NCI-H1105 treated with DMSO at 0.1 percent for 48 hours (cell line): ENCODE results near the gene LRIG1.

Source experiments
- DNase-seq: peaks from one replicate; lab custom pipeline; 2025; lab: John Stamatoyannopoulos, UW

LRIG1 gene

DNA sequence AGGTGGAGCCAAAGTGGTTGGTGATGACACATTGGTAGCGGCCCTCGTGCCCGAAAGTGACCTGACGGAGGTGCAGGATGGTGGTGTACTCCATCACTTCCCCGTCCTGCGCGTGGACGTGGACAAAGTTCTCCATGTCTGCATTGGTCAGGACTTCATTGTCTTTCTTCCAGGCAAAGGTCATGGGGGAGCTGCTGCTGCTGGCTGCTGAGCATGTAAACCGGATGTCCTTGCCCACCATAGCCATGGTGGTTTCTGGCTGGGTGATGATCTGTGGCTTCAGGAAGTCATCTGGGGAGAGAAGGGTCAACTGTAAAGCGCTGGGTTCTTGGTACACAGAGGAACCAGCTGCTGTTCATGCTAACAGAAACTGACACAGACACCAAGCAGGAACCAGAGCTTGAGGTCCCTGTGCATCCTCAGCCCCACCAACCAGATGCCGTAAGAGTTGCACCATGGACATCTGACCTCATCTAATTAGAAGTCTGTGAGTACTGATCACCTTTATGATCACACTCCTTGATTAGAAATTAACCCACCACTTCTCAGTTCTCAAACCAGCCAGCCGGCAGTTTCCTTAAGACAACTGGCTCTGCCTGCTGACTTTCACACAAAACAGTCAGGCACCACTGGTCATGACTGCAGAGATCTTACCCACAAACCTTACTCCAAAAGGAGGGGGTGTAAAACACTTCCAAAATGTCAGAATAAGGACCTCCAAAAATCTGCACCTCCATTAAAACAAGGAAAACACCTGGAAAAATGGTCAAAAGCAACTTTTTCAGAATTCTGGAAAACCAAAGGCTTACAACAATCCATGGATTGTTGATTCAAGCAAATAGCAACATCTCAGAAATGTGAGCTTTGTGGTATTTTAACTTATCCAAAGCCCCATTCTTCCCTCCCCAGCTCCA lies 114.6 kb downstream of the LRIG1 start:
- no peak for DNase-seq

- no peak for DNase-seq
Observed at GRCh38 chr3:66385066-66385465, 115.8 kb downstream of the LRIG1 start.

DNA sequence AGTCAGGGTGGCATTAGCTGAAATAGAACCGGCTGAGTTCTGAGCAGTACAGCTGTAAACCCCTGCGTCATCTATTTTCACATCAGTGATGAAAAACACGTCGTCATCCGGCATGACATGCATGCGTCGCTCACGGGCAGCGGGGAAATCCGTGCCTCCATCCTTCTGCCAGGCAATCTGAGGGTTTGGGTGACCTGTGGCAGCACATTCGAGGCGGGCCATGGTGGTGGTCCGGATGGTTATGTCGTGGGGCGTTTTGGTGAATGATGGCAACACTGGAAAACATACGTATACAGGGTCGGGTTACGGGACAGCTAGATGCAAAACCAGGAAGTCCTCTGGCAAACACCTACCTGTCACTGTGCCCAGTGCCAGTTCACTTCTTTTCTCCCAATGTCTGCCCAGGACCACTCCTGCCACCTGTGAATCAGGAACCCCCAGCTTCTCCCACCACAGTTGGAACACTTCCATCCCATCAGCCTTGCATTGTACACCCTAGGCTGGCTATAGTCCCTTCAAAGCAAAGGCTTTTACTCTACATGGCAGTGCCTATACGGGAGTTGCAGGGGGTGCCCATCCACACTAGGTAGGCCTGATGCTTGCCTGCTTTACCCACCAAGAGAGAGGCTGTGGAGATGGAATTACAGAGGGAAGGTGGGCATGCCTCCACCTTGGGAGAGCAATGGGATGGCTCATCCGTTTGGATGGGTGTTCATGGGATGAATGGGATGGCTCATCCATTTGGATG lies 116.7 kb downstream of the LRIG1 start:
- no peak for DNase-seq

- no peak for DNase-seq
Observed at GRCh38 chr3:66383023-66383422, 117.8 kb downstream of the LRIG1 start.

DNA sequence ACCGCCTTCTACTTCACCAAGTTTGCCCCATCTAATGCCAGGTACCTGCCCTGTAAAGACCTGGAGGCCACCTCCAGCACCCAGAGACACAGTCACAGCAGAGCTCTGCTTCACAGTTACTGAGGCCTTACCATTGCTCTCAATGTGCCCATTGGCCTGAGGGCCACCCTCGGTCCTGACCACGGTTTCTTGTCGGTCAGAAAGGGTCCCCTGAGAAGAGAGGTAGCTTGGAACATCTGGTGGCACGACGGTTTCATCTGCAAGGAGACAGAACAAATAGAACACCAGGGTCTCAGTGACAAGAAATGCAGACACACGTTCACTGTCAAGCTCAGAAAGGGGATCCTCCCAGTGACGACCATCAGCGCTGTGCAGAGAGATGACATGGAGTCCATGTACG lies 118.7 kb downstream of the LRIG1 start:
- DNase-seq = no peak

DNA sequence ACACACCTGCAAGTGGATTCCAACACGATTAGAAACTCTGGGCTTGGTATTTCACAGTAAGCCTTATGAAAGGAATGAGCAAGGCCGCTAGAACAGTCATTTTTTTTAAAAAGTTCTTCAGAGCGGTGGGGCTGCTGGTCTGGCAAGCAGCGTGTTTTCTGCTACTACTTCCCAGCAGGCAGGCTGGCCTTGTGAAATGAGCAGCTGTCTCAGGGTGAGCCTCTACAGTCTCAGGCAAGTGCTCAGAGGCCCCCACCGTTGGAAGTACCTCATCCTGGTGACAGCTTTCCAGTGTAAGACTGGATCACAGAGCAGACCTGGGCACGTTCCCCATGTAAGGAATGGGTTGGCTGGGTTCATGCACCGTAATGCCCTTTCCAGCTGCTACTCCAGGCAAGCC lies 119.2 kb downstream of the LRIG1 start:
- DNase-seq = no peak

GRCh38 chr3:66380200-66380932 lies 120.5 kb downstream of the LRIG1 start:
- DNase-seq = no peak

GRCh38 chr3:66379565-66379964 lies 121.3 kb downstream of the LRIG1 start:
- no peak for DNase-seq

GRCh38 chr3:66378256-66378655 lies 122.6 kb downstream of the LRIG1 start:
- no peak for DNase-seq

GRCh38 chr3:66377800-66378199 lies 123.0 kb downstream of the LRIG1 start:
- DNase-seq = no peak

DNA sequence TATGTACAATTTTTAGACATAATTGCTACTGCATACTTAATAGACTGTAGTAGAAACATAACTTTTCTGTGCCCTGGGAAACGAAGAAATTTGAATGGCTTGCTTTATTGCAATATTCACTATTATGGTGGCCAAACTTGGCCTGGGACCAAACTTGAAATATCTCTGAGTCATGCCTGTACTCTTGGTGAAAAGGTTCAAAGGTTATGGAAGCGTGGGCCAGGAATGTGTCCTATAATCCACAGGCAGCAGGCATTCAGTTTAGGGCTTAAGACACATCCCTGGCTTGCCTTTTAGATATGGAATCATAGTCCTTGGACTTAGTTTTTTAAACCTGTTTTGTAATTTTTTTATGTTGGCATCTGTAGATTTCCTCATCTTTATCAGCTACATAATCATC lies 124.3 kb downstream of the LRIG1 start:
- DNase-seq = no peak

DNA sequence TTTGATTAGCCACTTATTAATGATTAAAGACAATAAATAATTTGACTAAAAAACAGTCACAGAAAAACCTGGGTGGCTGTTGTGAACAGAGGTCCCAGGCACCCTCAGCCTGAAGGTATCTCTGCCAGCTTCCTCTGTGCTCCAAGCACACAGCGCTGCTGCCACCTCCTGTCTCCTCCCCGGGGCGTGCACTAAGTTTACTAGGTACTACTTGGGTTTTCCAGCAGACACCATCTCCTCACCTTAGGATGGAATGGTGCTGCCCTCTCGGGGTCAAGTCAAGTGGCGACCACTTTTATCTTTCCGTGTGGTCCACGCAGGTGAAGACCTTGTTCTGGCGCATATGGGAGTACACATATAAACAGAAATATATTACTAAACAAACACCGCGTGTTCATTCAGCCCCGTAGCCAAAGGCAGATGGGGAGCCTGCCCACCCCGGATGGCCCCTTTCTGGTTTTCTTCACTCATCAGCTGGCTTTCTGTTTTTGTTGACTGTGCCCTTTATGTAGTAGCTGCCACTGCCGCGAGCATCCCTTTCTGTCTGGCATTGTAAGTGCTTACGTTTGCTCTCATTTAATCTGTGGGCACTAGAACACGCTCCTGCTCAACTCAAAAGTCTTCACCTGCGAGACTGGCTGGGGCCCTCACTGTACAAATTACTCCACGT lies 128.0 kb downstream of the LRIG1 start:
- DNase-seq = peak; percentile 23

DNA sequence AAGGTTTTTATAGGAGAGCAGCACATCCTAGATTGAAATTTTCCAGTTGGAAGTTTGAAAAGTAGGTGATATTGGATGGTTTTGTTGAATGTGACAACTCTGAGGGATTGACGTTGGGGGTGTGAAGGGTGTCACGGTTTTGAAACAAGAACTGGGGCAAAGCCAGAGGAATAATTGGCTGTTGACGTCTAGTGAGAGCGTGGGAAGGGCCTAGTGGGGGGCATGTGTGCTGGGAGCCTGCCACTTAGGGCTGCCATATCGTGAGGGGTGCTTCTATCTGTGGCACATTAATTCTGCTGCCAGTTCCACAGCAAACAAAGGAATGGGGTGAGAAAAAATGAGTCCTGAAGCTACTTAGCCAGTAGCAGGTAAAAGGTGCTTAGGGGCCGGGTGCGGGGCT lies 129.4 kb downstream of the LRIG1 start:
- no peak for DNase-seq

- DNase-seq = no peak
Observed at GRCh38 chr3:66370179-66370578, 130.6 kb downstream of the LRIG1 start.

DNA sequence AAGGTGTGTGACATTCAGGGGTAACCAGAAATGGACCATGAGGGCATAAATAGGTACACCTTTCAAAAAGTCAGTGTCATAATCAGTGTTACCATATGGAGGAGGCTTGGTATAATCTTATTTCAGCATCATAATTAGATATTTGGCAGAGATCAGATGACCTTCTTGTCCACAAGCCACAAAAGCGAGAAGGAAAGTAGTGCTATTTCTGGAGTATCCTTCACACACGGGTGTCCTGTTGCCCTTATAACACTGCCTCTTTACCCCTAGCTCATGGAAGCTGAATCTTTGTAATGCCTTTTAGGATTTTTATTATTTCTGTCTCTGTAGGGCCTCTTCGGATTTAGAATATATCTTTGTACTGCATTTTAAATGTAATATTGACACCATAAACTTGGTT lies 132.8 kb downstream of the LRIG1 start:
- DNase-seq = no peak

DNA sequence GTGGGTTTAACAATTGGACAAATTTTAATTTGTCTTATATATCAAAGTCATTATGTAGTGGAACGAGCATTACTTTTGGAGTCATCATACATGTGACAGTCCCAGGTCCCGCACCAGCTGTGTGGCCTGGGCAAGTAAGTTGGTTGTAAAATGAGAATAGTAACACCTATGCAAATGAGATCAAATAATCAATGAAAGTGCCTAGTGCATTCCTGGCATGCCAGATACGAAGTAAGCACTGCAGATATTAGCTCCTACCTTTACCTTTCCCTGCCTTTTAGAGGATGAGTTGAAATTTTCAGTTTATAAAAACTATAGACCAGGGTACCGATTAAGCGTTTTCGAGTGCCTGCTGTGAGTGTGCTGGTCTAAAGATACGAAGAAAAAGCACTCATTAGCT lies 134.1 kb downstream of the LRIG1 start:
- no peak for DNase-seq

DNA sequence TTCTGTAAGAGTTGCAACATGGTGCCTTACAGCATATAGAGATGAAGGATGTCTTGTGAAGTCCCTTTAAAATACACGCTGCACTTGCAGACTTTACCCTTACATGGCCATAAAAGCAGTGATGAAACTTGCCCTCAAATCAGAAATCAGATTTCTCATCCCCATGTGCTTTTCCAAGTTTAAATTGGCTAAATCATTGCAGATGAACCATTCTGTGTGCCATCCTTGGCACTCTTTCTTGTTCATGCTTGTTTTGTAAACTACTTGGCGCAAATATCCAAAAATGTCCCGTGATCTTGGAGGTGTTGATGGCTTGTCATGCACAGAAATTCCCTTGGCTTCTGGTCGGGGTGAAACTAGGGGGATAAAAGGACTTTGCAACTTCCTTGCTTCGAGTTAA lies 135.7 kb downstream of the LRIG1 start:
- no peak for DNase-seq

DNA sequence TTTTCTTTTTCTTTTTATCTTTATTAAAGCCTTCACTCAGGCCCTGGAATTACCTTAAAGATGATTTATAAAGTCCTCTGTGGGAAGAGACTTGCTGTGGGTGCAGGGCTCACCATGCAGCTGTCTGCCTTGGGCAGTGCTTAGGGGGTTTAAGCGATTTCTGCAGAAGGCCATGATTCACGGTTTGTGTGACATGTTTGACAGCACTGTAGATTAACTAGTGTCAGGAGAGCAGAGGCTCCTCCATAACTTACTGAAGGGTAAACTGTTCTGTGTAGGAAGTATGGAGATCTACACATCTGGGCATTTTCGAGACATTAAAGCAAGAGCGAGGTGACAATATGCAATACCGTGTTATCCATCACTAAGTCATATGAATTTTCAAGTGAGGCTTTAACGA lies 137.7 kb downstream of the LRIG1 start:
- no peak for DNase-seq

DNA sequence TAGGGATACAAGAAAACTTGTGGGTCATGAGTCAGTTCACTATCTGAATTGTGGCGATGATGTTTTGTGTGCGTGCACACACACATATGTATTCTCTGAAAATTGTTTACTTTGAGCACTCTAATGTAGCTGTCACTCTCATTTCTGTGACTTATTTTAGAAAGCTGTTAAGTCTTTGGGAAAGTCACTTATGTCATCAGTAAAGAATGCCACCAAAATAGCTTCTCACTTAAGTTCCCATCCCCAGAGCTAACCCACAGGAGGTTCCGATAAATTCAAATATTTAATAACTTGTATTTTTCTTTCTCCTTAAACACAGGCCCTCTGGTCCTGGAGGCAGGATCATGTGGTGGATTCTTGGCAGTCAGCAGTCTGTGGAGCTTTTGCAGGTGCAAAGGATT lies 138.3 kb downstream of the LRIG1 start:
- no peak for DNase-seq

GRCh38 chr3:66361356-66361755 lies 139.5 kb downstream of the LRIG1 start:
- DNase-seq = no peak

DNA sequence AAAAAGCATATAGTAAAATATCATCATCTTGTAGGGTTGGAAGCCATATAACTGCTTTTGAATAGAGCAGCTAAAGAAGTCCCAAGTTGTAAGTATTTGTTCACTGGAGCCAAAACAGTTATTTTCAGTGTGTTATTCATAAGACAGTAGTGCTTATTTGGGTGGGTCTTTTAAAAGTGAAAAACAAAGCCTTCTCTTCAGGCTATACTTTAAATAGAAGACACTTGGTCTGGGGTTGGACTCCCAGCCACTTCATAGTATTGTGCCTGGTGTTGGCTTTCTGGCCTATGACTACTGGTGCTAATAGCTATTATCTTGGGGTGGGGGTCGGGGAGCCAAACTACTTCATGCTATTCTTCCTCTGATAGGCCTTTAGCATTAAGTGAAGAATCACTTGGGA lies 144.8 kb downstream of the LRIG1 start:
- DNase-seq = no peak

DNA sequence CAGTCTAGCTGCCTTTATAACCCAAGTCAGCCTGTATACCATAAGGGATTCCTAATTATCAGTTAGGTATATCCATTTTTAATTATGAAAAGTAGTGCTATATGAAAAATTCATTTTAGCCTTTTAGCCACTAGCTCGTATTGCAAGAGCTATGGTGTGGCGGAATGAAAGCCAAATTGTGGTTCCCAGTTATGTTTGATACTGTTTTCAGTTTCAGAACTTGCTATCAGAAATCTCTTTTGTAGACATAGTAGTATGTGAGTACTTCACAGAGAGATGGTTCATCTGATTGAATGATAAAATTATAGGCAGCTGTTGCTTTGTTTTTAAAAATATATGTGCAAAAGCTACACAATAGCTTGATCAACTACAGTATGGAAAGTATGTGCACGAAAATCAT lies 145.4 kb downstream of the LRIG1 start:
- no peak for DNase-seq
